GM19240 (cell line): ENCODE data around the gene ROR2.

ENCODE experiments used
- DNase-seq: peaks from one replicate; pipeline ENCODE4 v3.0.0; 2011; ENCODE audit warnings: low spot score; ENCODE audit not compliant: insufficient read length

ROR2 gene

GRCh38 chr9:91948597-91949391 is 1.2 kb downstream of the ROR2 start:
- DNase-seq = no peak

- no peak for DNase-seq
These were observed 1.9 kb downstream of the ROR2 start for GRCh38 chr9:91948101-91948596.

- DNase-seq = no peak
These were observed 3.2 kb downstream of the ROR2 start for GRCh38 chr9:91946653-91947488.

GRCh38 chr9:91946196-91946595 is 3.8 kb downstream of the ROR2 start:
- DNase-seq = no peak

- DNase-seq = no peak
These were observed 4.5 kb downstream of the ROR2 start for GRCh38 chr9:91945277-91946085.

- DNase-seq = no peak
These were observed 5.3 kb downstream of the ROR2 start for GRCh38 chr9:91944711-91945110.

GRCh38 chr9:91943478-91944470 is 6.3 kb downstream of the ROR2 start:
- no peak for DNase-seq

GRCh38 chr9:91942201-91942600 is 7.8 kb downstream of the ROR2 start:
- no peak for DNase-seq

- no peak for DNase-seq
These were observed 10.1 kb downstream of the ROR2 start for GRCh38 chr9:91939978-91940377.

GRCh38 chr9:91937727-91938126 is 12.3 kb downstream of the ROR2 start:
- no peak for DNase-seq

- no peak for DNase-seq
These were observed 13.0 kb downstream of the ROR2 start for GRCh38 chr9:91937056-91937455.

- DNase-seq = no peak
These were observed 14.1 kb downstream of the ROR2 start for GRCh38 chr9:91935805-91936514.

- no peak for DNase-seq
These were observed 14.8 kb downstream of the ROR2 start for GRCh38 chr9:91935066-91935749.

- DNase-seq = no peak
These were observed 15.4 kb downstream of the ROR2 start for GRCh38 chr9:91934654-91935053.

GRCh38 chr9:91933556-91934352 is 16.3 kb downstream of the ROR2 start:
- DNase-seq = no peak

GRCh38 chr9:91930475-91930874 is 19.6 kb downstream of the ROR2 start:
- no peak for DNase-seq

GRCh38 chr9:91929331-91929730 is 20.7 kb downstream of the ROR2 start:
- no peak for DNase-seq

GRCh38 chr9:91927922-91928510 is 22.0 kb downstream of the ROR2 start:
- no peak for DNase-seq
